ENCODE data around the gene CCDC188.

- TF ChIP-seq POLR2A (IDR thresholded peaks at IDR 0.05) (peak in 1 of 4 donors; percentile 21), CTCF (IDR thresholded peaks at IDR 0.05) (no peak)
Observed at GRCh38 chr22:20130731-20131596, 19.9 kb downstream of the CCDC188 start.
